OCI-LY7 (cell line): ENCODE results near the gene CTSV. TPM values are rescaled to one million over a fixed set of nuclear protein-coding genes. Genes with fewer than 3 reads are reported as not detected.

Experiments used
- total RNA-seq, 2 experiments: library from RNA; depleted of rRNA in 1 of 2; stranded (reverse); fragments of >200 nt in 1 of 2; shearing (Covaris generic) in 1 of 2; gene quantifications; 2 replicates each; pipeline ENCODE4 v1.2.3, GENCODE V29; 2014 to 2022

Gene CTSV
- total RNA-seq, 2 experiments from 2014 or later, result 0.25 to 1.3 TPM

Other genes starting within 250 kb of the CTSV start
- gene ZNF782, start 184.6 kb downstream of the CTSV start, total RNA-seq (2014; rRNA removed; shearing (Covaris generic)), result 8.6 and 14.3 TPM in 2 replicates
- gene ZNF782, start 184.6 kb downstream of the CTSV start, total RNA-seq (2022), result 10.2 and 11.2 TPM in 2 replicates
- 0.08 and 0.13 TPM in 2 replicates for gene NUTM2G, start 110.3 kb downstream of the CTSV start, total RNA-seq (2014; rRNA removed; shearing (Covaris generic))
- not detected in 2 replicates for gene NUTM2G, start 110.3 kb downstream of the CTSV start, total RNA-seq (2022)